Astrocyte (in vitro differentiated cells and primary cell): ENCODE measurements around the gene STAT1. TPM values are rescaled to one million over a fixed set of nuclear protein-coding genes. Genes with fewer than 3 reads are reported as not detected.

Experiments used
- DNase-seq: peaks from one replicate; pipeline ENCODE4 v3.0.0-alpha.2; 2010; ENCODE audit warnings: low read depth
- FAIRE-seq: peaks from 2 replicates; lab custom pipeline; 2011; peaks lifted over from hg19 to GRCh38; lab: Jason Lieb, UNC
- H2AFZ ChIP-seq: 2 replicates; pipeline ENCODE4 v1.6.0; 2012; ENCODE audit warnings: low read depth, low read length, inconsistent platforms
- H3K27ac ChIP-seq: 2 replicates; pipeline ENCODE4 v1.5.1; 2011; ENCODE audit warnings: low read depth, low read length, inconsistent platforms
- H3K27me3 ChIP-seq: 2 replicates; pipeline ENCODE4 v1.6.0; 2011; ENCODE audit warnings: low read length, inconsistent platforms; ENCODE audit not compliant: insufficient read depth
- H3K36me3 ChIP-seq: 2 replicates; pipeline ENCODE4 v1.5.1; 2011; ENCODE audit warnings: low read length, inconsistent platforms; ENCODE audit not compliant: insufficient read depth
- H3K4me1 ChIP-seq: 2 replicates; pipeline ENCODE4 v1.5.1; 2011; ENCODE audit warnings: low read length, inconsistent platforms; ENCODE audit not compliant: insufficient read depth
- H3K4me2 ChIP-seq: 2 replicates; pipeline ENCODE4 v1.6.0; 2012; ENCODE audit warnings: low read length, inconsistent platforms
- H3K4me3 ChIP-seq: 2 replicates; pipeline ENCODE4 v1.5.1; 2011; ENCODE audit warnings: low read depth, mild to moderate bottlenecking, low read length, inconsistent platforms; ENCODE audit not compliant: insufficient read depth
- H3K79me2 ChIP-seq: 2 replicates; pipeline ENCODE4 v1.6.0; 2012; ENCODE audit warnings: mild to moderate bottlenecking, low read length, inconsistent platforms; ENCODE audit not compliant: insufficient read depth
- H3K9ac ChIP-seq: 2 replicates; pipeline ENCODE4 v1.6.0; 2012; ENCODE audit warnings: mild to moderate bottlenecking, low read length, inconsistent platforms
- H3K9me3 ChIP-seq: 2 replicates; pipeline ENCODE4 v1.5.1; 2012; ENCODE audit warnings: low read depth, mild to moderate bottlenecking, low read length, inconsistent platforms; ENCODE audit not compliant: insufficient read depth
- H4K20me1 ChIP-seq: 2 replicates; pipeline ENCODE4 v1.6.0; 2012; ENCODE audit warnings: low read length, inconsistent platforms; ENCODE audit not compliant: insufficient read depth
- H3K27ac Mint-ChIP-seq: one replicate; pipeline ENCODE4 v1.8.0; 2021; ENCODE audit warnings: mild to moderate bottlenecking, mixed read lengths; ENCODE audit not compliant: unreplicated experiment
- H3K27me3 Mint-ChIP-seq: one replicate; pipeline ENCODE4 v1.8.0; 2021; ENCODE audit warnings: low read depth, mixed read lengths; ENCODE audit not compliant: unreplicated experiment
- H3K36me3 Mint-ChIP-seq: one replicate; pipeline ENCODE4 v1.8.0; 2021; ENCODE audit warnings: low read depth, mixed read lengths; ENCODE audit not compliant: unreplicated experiment
- H3K4me1 Mint-ChIP-seq: one replicate; pipeline ENCODE4 v1.8.0; 2021; ENCODE audit warnings: low read depth, mixed read lengths; ENCODE audit not compliant: unreplicated experiment
- H3K4me3 Mint-ChIP-seq: one replicate; pipeline ENCODE4 v1.8.0; 2021; ENCODE audit warnings: mild to moderate bottlenecking, moderate library complexity, mixed read lengths; ENCODE audit not compliant: unreplicated experiment
- H3K9me3 Mint-ChIP-seq: one replicate; pipeline ENCODE4 v1.8.0; 2021; ENCODE audit warnings: mild to moderate bottlenecking, mixed read lengths; ENCODE audit not compliant: unreplicated experiment
- EZH2 ChIP-seq: IDR thresholded peaks from 2 replicates; pipeline ENCODE4 v1.6.1; 2012; ENCODE audit warnings: mild to moderate bottlenecking, low read length, inconsistent platforms; ENCODE audit not compliant: insufficient read depth
- total RNA-seq: library from RNA; stranded (reverse); gene quantifications from 2 replicates; pipeline ENCODE4 v1.2.1, GENCODE V29; 2021
- TF ChIP-seq, protein P1 (sequence below): IDR thresholded peaks from 2 replicates; pipeline ENCODE4 v1.5.1; 2011; ENCODE audit warnings: low read depth, mild to moderate bottlenecking, inconsistent platforms, low read length, moderate library complexity; ENCODE audit not compliant: insufficient read depth

Gene STAT1
- total RNA-seq, 1 donor from 2014 or later: 377 TPM

DNA sequence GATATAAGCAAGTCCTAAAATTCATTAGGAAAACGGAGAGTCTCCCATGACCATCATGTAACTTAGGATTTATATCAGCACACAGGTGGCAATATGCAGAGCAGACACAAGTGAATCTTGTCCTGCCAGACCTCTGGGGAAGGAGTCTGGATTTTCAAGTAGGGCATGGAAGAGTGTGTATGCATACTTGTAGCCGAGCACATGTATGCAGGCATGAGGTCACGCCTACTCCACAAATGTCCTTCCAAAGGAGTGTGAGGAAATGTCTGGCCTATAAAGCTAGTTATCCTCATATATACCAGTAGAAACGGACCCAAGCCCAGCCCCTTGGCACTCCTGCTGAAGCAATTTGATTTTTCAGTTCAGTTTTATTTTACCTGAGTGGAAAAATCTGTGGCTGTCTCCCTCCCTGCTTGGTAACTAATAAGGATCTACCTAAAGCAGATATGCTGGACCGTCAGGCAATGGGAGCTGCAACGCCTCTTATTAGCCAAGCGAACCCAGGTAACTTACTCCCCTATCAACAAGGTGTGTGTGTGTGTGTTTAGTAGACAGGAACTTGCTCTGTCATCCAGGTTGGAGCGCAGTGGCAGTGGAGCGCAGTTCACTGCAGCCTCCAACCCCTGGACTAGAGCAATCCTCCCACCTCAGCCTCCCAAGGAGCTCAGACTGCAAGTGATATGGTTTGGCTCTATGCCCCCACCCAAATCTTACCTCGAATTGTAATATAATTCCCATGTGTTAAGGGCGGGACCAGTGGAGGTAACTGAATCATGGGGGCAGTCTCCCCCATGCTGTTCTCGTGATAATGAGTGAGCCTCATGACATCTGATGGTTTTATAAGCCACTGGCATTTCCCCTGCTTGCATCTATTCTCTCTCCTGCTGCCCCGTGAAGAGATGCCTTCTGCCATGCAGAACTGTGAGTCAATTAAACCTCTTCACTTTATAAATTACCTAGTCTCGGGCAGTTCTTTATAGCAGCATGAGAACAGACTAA, 2.8 kb downstream of the STAT1 start:
- DNase-seq (no peak), FAIRE-seq (peak; percentile 54)
- Histone ChIP-seq H3K27ac (no peak overlapping the region), H2AFZ (no peak overlapping the region), H3K9ac (no peak overlapping the region), H3K27me3 (no peaks in the 10 kb centered on the region), H3K4me1 (peaks cover 14% of the 10 kb centered on the region), H3K79me2 (peaks cover 33% of the 10 kb centered on the region), H3K4me2 (no peak overlapping the region), H3K9me3 (no peaks in the 10 kb centered on the region), H3K36me3 (peaks cover 10% of the 10 kb centered on the region), H3K4me3 (no peak overlapping the region), H4K20me1 (peaks cover 22% of the 10 kb centered on the region)
- Mint-ChIP-seq H3K36me3 (peaks cover 33% of the 10 kb centered on the region), H3K27ac (no peak overlapping the region), H3K27me3 (no peaks in the 10 kb centered on the region), H3K9me3 (peaks cover 1% of the 10 kb centered on the region), H3K4me3 (no peak overlapping the region), H3K4me1 (peaks cover 22% of the 10 kb centered on the region)
- TF ChIP-seq EZH2: no peak
- TF ChIP-seq, protein P1, sequence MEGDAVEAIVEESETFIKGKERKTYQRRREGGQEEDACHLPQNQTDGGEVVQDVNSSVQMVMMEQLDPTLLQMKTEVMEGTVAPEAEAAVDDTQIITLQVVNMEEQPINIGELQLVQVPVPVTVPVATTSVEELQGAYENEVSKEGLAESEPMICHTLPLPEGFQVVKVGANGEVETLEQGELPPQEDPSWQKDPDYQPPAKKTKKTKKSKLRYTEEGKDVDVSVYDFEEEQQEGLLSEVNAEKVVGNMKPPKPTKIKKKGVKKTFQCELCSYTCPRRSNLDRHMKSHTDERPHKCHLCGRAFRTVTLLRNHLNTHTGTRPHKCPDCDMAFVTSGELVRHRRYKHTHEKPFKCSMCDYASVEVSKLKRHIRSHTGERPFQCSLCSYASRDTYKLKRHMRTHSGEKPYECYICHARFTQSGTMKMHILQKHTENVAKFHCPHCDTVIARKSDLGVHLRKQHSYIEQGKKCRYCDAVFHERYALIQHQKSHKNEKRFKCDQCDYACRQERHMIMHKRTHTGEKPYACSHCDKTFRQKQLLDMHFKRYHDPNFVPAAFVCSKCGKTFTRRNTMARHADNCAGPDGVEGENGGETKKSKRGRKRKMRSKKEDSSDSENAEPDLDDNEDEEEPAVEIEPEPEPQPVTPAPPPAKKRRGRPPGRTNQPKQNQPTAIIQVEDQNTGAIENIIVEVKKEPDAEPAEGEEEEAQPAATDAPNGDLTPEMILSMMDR: no peak

- Histone ChIP-seq H3K79me2 (peaks cover 33% of the 10 kb centered on the region), H3K9ac (no peak overlapping the region), H2AFZ (no peak overlapping the region), H3K9me3 (no peaks in the 10 kb centered on the region), H3K4me2 (no peak overlapping the region), H3K4me3 (no peak overlapping the region), H3K4me1 (peaks cover 13% of the 10 kb centered on the region), H4K20me1 (peaks cover 22% of the 10 kb centered on the region), H3K27ac (no peak overlapping the region), H3K27me3 (no peaks in the 10 kb centered on the region), H3K36me3 (peaks cover 24% of the 10 kb centered on the region)
- no peaks in the 10 kb centered on the region for H3K9me3 Mint-ChIP-seq
- TF ChIP-seq, protein P1: no peak
- TF ChIP-seq EZH2: no peak
- DNase-seq: peak; percentile 55
- peaks cover 38% of the 10 kb centered on the region for H3K36me3 Mint-ChIP-seq
- no peaks in the 10 kb centered on the region for H3K27me3 Mint-ChIP-seq
- no peak for FAIRE-seq
- H3K4me3 Mint-ChIP-seq: no peak overlapping the region
- peaks cover 24% of the 10 kb centered on the region for H3K4me1 Mint-ChIP-seq
- H3K27ac Mint-ChIP-seq: peak overlapping the region; percentile 56
These were observed 4.2 kb downstream of the STAT1 start for GRCh38 chr2:191009541-191010374.
